Body of pancreas (tissue), 4 donors: ENCODE results near the gene DDX1.

Experiments
- CTCF ChIP-seq, 7 experiments: fragments of 450-650 bp in 4 of 7; fragments of 200-600 bp in 3 of 7; sonication (generic) in 3 of 7; IDR thresholded peaks; one replicate each; pipeline ENCODE4 v1.5.1; 2016 to 2019; ENCODE audit warnings: antibody characterized with exemption in 7 of 7
- POLR2A ChIP-seq, 3 donors: fragments of 450-650 bp; IDR thresholded peaks; one replicate each; pipeline ENCODE4 v1.6.1; 2016; ENCODE audit warnings: antibody characterized with exemption in 3 of 3, mild to moderate bottlenecking in 2 of 3

- no peak for TF ChIP-seq CTCF (IDR thresholded peaks at IDR 0.05)
- no peak for TF ChIP-seq POLR2A (IDR thresholded peaks at IDR 0.05)
Measured at GRCh38 chr2:15624903-15625302, 33.2 kb downstream of the DDX1 start.
